NAMALWA (cell line): ENCODE results near the gene NEMP1.
"Not testable (repeated sequence)": the region's sequence is repeated elsewhere in the genome, so short reads cannot be mapped to it uniquely, and the experiment has no call there.

Source experiments
- DNase-seq: peaks from one replicate; pipeline ENCODE4 v3.0.0-alpha.2; 2015; ENCODE audit warnings: low spot score

Gene NEMP1

DNA sequence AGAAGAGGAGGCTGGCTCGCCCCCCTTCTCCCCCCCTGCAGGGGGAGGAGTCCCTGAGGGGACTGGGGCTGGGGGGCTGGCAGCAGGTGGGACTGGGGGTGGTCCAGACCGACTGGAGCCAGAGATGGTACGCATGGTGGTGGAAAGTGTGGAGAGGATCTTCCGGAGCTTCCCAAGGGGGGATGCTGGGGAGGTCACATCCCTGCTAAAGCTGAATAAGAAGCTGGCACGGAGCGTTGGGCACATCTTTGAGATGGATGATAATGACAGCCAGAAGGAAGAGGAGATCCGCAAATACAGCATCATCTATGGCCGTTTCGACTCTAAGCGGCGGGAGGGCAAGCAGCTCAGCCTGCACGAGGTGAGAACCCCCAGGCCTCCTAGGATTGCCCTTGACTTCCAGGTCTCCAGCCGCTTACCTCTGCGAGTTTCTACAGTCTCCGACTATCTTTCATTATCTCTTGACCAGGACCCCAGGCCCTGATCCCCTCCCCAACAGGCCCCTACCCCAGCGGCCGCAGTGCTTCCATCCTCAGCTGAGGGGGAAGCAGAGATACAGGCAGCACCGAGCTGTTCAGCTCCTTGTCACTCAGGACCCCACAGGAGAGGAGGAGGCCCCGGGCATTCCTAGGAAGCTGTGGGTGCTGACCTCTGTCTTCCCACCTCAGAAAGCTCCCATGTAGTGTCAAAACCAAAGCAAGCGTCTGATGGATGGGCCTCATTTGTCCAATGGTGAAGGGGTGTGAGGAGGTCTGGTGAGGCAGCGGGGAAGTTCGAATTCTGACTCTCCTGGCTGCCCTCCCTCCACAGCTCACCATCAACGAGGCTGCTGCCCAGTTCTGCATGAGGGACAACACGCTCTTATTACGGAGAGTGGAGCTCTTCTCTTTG is 13.3 kb upstream of the NEMP1 start:
- no peak for DNase-seq

GRCh38 chr12:57090924-57091637 is 12.5 kb upstream of the NEMP1 start:
- no peak for DNase-seq

GRCh38 chr12:57090490-57090889 is 11.9 kb upstream of the NEMP1 start:
- DNase-seq, result no peak

GRCh38 chr12:57089271-57090245 is 11.0 kb upstream of the NEMP1 start:
- peak; percentile 52 for DNase-seq

DNA sequence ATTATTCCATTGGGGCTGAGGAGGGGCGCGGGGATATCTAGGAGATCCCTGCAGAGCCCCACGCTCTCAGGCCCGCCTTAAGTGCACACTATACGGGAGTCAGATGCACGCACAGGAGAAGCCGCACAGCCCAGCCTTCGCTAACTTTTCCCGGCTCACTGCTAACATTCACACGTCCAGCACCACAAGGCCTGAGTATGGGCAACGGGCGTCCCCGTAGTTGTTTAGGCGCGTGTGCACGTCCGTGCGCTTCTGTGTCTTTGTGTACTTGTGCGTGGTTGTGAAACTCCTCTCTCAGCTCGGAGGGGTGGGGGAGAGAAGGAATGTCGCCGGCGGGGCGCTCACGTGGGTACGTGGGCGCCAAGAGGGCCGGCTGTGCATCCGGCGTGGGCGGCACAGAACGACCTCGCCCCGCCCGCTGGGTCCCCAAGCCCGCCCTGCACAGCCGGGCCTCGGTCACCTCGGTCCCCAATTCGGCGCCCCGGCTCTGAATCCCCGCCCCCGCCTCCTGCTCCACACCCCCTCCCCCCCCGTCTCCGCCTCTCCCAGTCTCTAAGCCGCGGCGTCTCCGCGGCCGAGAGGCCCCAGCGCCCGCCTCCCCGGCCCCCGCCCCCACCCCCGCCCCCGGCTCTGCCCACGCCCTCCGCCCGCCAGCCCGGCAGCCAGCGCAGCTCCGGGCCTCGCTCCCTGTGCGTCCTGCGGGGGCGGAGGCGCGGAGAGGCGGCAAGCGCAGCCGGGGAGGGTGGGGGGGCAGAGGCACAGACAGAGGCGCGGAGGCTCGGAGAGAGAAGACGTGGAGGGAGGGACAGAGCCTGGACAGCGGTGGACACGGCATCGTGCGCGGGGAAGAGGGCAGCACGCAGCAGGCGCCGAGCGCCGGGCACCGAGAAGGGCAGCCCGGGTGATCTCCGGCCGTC is 10.0 kb upstream of the NEMP1 start, which contains the start of gene NAB2:
TSS of gene NAB2 (plus strand) at position 761 of the 917 bp plus-strand sequence. CDS start 158 bp downstream, outside the sequence.
- peak; percentile 94 for DNase-seq

GRCh38 chr12:57087691-57088353 is 9.2 kb upstream of the NEMP1 start:
- DNase-seq, result peak; percentile 91

- peak; percentile 80 for DNase-seq
These were observed 8.6 kb upstream of the NEMP1 start for GRCh38 chr12:57087010-57087690.

- peak; percentile 76 for DNase-seq
These were observed 8.0 kb upstream of the NEMP1 start for GRCh38 chr12:57086493-57087009.

DNA sequence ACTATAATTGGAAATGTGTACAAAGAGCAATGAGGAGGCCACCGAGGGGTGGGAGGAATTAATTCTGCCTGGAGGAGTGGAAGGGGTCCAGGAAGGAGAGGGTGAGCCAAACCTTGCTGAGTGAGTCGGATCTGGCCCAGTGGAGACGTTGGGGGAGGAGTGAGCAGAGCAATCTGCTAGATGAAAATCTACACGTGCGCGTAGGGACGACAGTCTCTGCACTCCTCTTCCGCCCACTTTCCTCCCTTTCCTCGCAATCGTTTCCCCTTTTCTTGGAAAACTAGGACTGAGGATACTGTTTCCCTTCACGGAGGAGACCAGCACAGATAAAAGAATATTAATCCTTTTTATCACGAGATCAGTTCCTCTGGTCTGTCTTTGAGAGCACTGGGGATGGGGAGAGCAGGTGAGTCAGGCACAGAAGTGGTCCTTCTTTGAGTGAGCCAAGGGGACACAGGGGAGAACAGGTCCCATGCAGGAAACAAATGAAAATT is 7.5 kb upstream of the NEMP1 start:
- no peak for DNase-seq

DNA sequence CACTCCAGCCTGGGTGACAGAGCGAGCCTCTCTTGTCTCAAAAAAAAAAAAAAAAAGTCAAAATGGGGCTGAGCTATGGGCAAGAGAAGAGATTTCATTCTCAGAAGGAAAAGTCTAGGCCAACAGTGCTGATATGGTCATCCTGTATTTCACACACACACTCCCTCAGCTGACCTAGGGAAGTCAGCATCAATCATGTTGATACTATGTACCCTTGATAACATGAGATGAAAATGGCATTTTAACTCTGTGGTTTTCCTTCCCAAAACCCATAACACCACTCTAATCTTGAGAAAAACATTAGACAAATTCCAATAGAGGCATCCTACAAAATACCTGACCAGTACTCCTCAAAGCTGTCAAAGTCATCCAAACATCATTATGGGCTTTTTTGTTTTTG is 2.3 kb upstream of the NEMP1 start:
- no peak for DNase-seq

DNA sequence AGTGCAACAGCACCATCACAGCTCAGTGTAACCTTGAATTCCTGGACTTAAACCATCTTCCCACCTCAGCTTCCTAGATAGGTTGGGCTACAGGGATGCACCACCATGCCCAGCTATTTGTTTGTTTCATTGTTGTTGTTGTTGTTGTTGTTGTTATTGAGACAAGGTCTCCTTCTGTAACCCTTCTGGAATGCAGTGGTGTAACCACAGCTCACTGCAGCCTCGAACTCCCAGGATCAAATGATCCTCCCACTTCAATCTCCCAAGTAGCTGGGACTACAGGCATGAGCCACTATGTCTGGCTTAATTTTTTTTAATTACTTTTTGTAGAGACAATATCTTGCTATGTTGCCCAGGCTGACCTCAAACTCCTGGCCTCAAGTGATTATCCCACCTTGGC is 1.2 kb upstream of the NEMP1 start:
- DNase-seq, result no peak

- not testable (repeated sequence) for DNase-seq
These were observed 4.8 kb downstream of the NEMP1 start for GRCh38 chr12:57073566-57074450.

DNA sequence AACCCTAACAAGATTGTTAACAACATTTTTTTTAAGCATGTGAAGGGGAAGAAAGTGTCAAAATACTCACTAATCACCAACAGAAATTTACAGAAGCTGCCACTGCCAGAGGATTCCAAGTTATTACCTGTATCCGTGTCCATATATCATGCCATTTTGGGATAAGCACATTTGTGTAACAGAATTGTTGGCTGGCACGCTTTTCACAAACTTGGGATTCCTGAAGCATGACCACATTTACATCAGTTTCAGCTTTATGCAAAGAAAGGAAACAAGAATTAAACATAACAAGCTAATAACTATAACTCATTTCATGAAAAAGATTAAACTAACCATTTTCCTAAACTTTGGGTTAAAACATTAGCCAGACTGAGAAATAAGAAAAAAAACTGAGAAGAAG is 5.9 kb downstream of the NEMP1 start:
- no peak for DNase-seq

GRCh38 chr12:57069523-57069922 is 9.1 kb downstream of the NEMP1 start:
- DNase-seq, result peak; percentile 87

DNA sequence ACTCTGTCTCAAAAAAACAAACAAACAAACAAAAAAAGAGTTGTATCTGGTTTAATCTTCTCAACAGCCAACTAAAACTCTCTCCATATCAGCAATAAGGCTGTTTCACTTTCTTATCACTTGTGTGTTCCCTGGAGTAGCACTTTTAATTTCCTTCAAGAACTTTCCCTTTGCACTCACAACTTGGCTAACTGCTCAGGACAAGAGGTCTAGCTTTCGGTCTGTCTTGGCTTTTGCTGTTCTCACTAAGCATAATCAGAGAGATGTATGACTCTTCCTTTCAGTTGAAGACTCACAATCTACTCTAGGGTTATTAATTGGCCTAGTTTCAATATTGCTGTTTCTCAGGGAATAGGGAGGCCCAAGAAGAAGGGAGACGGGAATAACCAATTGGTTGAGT is 12.3 kb downstream of the NEMP1 start:
- no peak for DNase-seq

DNA sequence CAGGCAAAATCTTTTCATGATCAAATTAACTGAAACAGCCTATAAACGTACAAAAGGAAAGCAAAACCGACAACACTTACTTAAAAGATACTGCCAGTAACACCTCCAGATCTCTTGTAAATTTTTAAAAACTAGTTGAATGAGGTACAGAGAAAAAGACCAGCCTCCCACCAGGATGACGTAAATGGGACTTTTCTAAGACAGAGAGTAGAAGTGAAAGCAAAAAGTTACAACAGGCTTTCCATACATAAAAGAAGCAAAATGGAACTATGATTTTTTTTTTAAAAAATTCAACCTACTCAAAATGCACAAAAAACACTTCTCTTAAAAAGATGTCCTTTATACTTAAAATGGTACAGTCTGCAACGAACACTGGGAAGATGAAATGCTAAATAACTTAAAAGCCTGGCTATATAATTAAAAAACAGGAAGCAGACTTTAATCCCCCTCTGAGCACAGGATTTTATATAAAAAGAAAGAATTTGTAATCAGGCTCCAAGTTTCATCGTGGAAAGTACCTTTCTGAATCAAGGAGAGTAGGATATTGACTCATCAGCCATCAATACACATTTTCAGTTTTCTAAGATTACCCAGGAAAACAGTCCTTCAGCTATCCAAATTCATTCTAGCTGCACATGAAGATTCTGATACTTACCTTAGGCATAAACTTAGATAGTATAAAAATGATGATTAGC is 14.5 kb downstream of the NEMP1 start:
- DNase-seq, result peak; percentile 79

GRCh38 chr12:57058454-57058853 is 20.1 kb downstream of the NEMP1 start:
- no peak for DNase-seq
